Right ventricle myocardium inferior (tissue), 1 donor: Measurements from ENCODE around the gene DENND1B. TPM values are rescaled to one million over a fixed set of nuclear protein-coding genes. Genes with fewer than 3 reads are reported as not detected.

Source experiments
- ATAC-seq: fragments of 200-7000 bp; cut with Tn5 transposase; one replicate; pipeline ENCODE4 v1.9.1; 2020; ENCODE audit warnings: mild to moderate bottlenecking, moderate library complexity
- DNase-seq: peaks from one replicate; pipeline ENCODE4 v3.0.0; 2021; ENCODE audit errors: missing footprints
- intact Hi-C: fragments of 100-400 bp; cut with DNase I; formaldehyde crosslinking; loops from one replicate; pipeline ENCODE4 v1.11.0; 2022
- total RNA-seq: library from RNA; stranded (reverse); fragmentation: NEBNext Ultra II Directional; extraction: Animal tissue kit (Norgen Biotek cat#: 25700); gene quantifications from one replicate; pipeline ENCODE4 v1.2.1, GENCODE V29; 2021
- donor health status: DM: no; HTN: yes; CAD: no; lungs with severe emphysema.

Gene DENND1B
- total RNA-seq, 1 donor from 2014 or later = 22.9 TPM

DNA sequence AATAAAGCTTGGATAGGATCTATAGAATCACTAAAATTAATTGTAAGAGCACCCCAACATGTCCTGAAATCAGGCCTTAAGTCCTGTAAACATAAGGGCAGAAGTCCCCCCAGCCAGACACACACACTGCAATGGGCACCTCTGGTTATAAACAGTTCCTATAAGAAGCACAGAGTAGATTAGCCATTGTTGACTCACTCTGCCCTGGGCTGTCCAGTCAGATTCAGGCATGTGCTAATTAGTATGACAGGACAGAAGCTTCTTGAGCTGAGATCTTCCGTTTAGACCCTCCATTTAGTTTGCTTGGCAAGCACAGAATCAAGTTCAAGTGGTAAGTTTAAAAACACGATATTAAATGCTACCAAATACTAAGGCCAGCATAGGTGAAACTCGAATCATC lies 11.8 kb upstream of the DENND1B start:
- intact Hi-C loops = no loop called here
- ATAC-seq (no peak), DNase-seq (no peak)

DNA sequence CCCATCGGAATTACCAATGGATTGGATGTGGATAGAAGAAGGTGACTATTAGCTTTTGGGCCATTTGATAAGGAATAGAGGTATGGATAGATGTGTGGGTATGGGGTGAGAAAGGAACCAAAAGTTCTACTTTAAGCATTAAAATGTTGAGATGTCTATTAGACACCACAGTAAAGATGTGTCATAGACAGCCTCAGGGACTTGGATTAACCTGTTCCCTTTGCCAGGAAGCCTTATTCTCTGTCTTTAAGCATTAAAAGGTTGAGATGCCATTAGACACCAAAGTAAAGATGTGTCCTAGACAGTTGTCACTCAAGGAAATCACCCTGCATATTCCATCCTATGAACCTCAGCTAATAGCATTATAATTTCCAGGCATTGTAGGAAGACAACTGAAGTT lies 11.0 kb upstream of the DENND1B start:
- no peak for ATAC-seq
- intact Hi-C loops = no loop called here
- DNase-seq = no peak

DNA sequence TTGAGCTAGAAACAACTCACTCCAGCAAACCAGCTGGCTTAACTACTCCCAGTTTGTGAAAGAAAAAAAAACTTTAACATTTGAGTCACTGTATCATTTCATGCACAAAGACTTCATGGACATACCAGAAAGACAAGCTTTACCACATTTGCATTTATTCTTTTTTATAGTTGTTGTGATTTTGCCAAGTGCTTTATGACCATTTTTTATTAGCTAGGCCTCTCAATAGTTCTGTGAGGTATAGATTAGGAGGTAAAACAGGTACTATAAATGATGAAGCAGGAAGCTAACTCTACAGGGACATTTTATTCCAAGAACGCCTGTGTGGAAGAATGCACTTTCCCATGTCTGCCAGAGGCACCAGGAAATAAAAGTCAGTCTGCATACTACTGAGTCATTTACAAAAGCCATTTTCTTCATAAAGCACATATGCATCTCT lies 8.2 kb upstream of the DENND1B start:
- intact Hi-C loops = no loop called here
- ATAC-seq = no peak

DNA sequence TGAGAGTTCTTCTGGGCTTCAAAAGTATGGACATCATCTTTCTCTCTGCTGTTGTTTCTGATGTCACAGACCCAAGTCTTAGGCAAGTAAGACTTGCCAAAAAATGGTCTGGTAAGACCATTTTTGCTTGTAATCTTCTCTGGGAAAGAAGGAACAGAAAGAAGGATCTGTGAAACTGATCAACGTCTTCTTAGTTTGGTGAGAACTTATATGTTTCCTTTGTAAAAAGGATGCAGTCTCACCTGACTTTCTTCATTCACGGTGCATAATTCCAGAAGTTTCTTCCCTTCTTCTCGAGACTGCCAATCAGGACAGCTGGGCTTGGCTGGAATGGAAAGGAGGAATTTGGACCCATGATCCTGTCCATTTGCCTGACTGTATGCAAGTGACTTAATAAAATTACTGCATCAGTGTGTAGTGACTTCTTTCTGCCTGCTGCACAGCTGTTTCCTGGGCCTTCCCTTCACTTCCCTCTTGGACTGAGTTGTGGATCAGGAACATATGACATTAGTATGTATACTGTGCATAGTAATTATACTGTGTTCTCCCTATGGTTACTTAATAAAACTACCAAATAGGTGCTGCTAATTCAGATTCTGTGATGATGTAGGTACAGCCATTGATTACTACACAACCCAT lies 7.6 kb upstream of the DENND1B start:
- ATAC-seq (peak; percentile 68), DNase-seq (no peak)
- intact Hi-C loops = no loop called here

More for the DNA sequence above, 8.2 kb upstream of the DENND1B start:
- DNase-seq = no peak

DNA sequence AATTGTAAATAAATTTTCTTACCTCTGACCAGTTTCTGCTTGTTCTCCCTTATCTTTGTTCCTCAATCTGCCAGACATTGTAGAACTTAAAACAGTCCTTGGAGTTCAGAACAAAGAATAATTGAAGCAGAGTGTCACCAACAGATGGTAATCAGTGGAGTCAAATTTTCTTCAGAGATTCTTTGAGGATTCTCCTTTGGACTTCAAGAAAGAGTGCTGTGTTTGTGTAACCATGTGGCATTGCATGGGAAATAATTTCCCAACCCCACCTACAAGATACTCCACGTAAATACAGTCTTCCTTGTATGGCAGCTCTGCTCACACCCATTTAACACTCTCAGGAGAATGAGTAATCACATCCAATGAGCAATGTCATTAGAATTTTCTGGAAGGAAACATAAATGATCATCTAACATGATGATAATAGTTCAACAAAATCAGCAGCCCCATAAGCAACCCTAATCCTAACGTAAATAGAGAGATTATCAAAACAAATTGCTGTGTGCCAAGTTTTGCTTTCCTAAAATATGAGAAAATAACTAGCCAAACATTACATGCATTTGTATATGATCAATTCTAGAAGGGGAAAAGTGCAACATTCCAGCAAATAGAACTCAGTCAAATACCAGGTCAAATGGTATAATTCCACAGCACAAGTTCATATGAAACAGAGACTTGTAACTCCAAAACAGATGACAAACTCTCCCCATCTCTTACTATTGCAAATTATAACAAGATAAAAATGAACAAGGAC lies 6.9 kb upstream of the DENND1B start:
- ATAC-seq (no peak), DNase-seq (no peak)
- intact Hi-C loops = no loop called here

DNA sequence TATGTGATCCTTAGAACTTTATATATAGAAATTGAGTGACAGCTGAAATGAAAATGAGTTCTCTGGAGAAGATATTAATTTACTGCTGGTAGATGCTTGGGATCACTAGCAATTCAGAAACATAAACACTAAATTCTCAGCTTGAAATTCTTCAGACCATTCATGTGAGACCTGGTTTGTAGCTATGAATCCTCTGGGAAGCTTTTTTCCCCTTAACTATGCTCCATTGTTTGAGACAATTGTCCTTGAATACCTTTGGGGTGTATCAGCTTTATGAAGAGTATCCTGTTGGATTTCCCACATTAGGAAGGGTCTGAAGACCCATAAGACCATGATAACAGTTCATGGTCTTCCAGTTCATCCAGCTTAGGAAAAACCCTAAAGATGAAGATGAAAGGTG lies 4.6 kb upstream of the DENND1B start:
- ATAC-seq (no peak), DNase-seq (no peak)
- intact Hi-C loops = no loop called here

DNA sequence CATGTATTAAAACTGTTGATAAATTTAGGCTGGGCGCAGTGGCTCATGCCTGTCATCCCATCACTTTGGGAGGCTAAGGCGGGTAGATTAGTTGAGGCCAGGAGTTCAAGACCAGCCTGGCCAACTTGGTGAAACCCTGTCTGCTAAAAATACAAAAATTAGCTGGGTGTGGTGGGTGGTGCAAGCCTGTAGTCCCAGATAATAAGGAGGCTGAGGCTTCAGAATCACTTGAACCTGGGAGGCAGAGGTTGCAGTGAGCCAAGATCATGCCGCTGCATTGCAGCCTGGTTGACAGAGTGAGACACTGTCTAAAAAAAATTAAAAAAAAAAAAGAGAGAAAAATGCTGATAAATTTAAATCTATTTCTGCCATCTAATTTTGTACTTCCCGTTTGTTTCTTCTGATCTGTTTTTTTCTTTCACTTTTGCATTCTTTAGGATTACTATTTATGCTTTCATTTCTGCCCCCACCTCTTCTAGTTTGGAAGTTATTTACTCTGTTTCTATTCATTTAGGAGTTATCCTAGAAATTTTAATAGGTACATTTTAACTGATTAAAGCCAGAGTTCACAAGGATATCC lies 3.2 kb upstream of the DENND1B start:
- ATAC-seq = no peak
- DNase-seq = no peak
- intact Hi-C loops = no loop called here

DNA sequence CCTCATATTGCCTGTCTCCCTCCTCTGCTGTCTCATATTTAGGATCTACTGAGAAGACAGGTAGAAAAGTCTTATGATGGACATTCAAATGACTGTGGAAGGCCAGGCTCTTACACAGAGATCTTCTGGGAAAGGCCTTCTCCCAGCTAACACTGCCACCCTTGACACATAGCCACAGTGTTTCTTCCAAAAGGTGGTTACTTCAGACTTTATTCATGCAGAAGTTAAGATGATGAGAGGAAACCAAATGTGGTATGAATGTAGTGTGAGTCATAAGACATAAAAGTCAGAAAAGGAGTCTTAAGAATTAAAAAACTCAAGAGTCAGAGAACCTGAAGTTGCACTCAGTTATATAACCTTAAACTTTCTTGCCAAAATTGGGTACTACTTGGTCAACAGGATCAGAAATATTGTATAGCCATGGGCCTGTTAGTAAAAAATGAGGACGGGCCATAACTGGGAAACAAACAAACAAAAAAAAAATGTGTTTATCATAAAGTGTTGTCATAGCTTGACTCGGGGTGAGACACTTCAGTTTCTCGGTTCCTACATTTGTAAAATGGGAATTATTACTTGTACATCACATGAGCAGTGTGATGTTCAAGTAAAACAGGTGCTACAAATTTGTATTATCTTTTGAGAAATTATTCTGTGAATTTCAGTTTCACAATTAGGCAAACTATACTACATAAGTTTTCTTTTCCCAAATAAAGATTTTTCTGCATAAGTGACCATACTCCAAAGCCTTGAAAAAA lies 1.2 kb upstream of the DENND1B start:
- intact Hi-C loops = no loop called here
- DNase-seq (no peak), ATAC-seq (no peak)

DNA sequence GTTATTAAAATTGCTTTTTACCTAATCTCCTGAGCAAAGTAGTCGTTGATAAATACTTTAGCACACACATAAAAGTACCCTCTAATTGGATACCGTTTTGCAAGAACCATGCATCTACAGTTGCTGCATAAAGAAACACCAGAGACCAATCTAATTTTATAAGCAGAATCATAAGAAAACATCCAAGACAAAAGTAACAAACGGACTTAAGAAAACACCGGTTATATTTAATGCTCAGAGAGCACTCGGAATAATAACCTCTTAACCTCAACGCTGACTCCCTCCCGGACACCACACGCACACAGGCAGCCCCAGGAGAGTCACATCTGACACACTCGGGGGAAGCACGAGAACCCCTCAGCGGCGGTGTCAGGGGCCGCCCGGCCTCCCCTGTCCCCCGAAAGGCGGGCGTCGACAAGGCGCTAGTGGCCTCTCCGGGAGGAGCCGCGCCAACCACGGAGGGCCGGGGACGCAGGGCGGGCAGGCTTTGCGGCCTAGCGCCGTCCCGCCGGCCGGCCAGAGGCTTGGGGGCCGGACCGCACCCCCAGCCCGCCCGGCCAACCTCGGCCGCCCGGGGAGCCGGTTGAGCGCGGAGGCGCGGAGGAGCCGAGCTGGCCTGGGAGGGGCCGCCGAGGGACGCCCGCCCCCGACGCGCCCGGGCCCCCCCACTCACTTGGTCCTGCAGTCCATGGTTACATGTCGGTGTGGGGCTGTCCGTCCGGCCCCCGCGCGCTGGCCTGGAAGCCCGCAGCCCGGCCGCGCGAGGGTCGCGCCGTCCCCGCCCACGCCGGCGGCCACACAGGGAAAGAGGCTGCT lies 606 bp downstream of the DENND1B start:
- peak; percentile 81 for ATAC-seq
- DNase-seq = peak; percentile 77
- intact Hi-C loops = loop anchor here (5.0 kb wide), 1 partner anchor 157 kb away; no protein-coding TSS in a partner anchor

DNA sequence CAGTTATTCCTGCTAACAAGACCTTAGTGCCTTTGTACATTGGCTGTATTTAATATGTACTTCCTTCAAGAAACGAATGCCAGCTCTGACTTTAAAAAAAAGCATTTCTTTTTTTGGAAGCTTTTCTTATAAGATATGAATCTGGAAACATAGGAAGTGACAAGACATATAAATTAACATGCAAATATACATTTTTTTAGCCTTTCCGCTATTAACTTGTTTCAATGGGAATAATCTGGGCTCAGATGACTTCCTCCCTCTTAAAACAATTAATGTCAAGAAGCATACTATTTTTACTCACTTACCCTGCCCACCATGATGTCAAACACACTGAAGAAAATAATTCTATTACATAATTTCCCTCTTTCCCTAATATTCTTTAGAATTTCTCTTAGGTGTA lies 1.4 kb downstream of the DENND1B start:
- intact Hi-C loops = loop anchor here (5.0 kb wide), 1 partner anchor 157 kb away; no protein-coding TSS in a partner anchor
- no peak for DNase-seq
- ATAC-seq = no peak

DNA sequence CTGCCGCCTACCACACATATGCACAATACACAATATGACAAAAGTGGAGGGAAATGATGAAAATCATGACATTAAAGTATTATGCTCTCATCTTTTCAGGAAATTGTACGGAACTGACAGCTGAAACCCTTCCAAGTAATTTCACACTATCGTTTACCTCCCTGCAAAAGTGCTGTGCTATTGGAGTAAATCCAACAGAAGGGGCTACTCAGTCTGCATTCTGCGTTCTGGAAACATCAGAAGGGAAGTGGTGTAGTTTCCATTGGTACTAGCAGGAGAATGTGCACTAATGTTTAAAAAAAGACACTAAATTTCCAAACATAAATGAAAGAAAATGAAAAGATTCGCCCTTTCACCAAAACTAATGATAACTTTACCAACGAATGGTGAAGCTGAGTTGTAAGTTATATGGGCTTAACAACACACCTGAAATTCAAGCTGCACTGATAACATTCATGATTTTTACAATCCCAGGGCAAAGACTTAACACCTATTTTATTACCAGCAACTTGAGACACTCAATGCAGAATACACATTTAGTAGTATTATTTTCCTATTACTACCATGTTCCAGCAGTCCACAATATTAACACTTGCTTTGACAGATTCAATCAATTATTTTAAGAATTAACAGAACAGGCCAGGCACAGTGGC lies 3.2 kb downstream of the DENND1B start:
- ATAC-seq = no peak
- no peak for DNase-seq
- intact Hi-C loops = loop anchor here (5.0 kb wide), 1 partner anchor 155 kb away; no protein-coding TSS in a partner anchor

DNA sequence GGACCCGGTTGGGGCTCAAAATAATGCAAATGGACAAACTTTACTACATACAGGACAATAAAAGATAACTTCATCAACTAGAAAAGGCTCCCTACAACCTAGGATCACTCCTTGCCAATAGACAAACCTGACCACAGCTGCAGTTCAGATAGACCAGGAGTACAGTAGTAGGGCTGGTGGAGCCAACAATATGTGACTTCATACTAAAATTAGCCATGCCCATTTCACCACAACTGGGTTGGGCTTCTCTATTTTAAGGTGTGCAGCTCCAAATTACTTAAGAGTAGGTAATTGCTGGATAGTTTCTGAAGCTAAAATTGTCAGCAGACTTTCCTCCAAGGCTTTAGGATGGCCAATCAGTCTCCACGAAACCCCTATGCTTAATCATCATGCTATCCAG lies 3.9 kb downstream of the DENND1B start:
- ATAC-seq (no peak), DNase-seq (no peak)
- intact Hi-C loops = loop anchor here (5.0 kb wide), 1 partner anchor 154 kb away; no protein-coding TSS in a partner anchor

DNA sequence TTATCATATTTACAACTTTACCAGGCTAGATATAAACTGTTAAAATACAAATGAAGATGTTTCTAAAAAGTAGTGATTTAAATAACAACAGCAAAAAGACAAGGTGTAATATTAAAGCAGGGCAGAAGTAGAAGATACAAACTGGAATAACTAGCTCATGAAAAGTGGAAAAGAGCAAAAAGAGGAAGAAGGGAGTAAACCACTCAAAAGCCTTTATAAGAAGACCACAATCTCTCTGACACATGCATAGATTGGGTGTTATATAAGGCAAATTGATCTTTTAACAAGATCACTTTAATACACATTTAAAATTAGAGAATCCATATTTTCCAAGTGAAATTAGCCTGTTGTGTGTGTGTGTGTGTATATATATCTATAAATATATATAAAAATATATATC lies 5.0 kb downstream of the DENND1B start:
- intact Hi-C loops = loop anchor here (5.0 kb wide), 1 partner anchor 153 kb away; no protein-coding TSS in a partner anchor
- DNase-seq = no peak
- ATAC-seq = no peak

DNA sequence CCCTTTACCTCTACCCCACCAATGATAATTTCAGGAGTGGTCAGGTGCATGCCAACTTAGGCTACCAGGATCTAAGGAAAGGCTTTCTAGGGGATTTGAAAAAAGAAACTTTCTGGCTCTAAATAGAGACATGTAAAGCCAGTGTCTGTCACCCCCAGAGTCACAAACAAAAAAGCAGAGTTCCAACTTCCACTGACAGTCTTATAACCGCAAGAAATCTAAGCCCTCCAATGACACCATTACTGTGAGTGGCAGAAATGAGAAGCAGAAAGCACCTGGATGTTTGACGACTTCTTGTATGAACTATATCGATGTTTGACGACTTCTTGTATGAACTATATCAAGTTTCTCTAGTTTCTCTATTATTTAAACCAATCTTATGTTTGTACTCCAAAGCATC lies 6.0 kb downstream of the DENND1B start:
- ATAC-seq = no peak
- intact Hi-C loops = no loop called here
- DNase-seq = no peak

DNA sequence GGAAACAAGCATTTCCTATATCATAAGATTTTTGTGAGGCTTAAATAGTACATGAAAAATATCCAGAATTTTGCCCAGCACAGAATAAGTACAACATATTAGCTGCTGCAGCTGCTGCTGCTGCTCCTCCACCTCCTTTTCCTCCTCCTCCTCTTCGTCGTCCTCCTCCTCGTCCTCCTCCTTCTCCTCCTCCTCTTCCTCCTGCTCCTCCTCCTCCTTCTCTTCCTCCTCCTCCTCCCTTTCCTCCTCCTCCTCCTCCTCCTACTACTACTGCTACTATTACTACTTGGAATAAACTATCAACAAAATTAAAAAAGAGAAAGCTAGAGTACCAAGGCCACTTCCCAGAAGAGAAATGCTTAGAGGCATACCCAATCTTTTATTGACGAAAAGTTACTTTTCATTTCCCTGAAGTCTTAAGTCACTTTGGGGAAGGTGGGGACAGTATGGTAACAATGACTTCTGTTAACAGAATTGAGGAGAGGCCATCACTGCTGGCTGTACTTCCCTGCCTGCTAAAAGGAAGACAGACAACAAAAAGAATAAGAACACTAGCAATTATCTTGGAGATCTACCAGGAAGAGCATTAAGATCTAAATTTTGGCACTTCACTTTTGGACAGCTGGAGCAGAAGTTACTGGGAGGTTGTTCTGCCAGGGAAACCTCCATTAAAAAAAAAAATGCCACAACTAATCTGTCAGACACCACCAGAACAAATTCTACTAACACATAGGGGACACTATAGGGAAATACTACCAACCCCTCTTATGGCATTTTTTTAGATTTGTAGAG lies 7.1 kb downstream of the DENND1B start:
- ATAC-seq (no peak), DNase-seq (no peak)
- intact Hi-C loops = no loop called here

DNA sequence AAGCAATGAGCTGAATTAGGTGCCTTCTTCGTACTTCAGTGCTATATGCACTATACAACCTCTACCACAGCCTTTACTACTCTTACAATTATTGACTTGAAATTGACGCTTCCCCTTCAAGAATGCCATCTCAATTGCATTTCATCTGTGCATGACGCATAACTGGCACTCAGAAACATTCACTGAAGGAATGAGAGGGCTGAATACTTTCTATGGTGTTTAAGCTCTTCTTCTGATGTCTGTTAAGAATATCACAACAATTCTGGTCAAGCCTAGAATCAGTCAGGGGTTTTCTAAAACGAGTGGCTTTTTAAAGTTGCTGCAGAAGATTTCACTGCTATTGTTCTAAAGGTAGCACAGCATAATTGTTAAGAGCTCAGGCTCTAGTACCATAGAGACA lies 11.5 kb downstream of the DENND1B start:
- intact Hi-C loops = no loop called here
- ATAC-seq (no peak), DNase-seq (no peak)

DNA sequence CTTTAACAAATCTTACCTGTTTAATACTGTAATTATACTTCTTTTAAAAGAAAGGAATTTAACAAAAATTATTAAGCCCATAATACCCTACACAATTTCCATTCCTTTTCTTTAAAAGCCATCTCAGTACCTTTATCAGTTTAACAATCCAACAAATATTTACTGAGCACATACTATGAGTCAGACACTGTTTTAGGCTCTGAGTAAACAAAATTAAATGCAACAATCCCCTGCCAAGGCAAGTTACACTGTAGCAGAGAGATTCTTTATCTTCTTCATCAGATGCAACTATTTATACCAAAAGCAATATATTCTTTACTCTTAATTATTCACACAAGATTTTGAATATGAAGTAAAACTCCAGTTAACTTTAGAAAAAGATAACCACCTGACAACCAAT lies 12.0 kb downstream of the DENND1B start:
- ATAC-seq (no peak), DNase-seq (no peak)
- intact Hi-C loops = no loop called here
